COLO668 (cell line): ENCODE results near the gene PLXNA4.

Experiments used
- DNase-seq: peaks from one replicate; lab custom pipeline; 2025; ENCODE audit not compliant: unreplicated experiment; lab: John Stamatoyannopoulos, UW

The PLXNA4 gene

GRCh38 chr7:132536654-132537395 lies 39.4 kb downstream of the PLXNA4 start:
- no peak for DNase-seq

GRCh38 chr7:132533916-132534315 lies 42.4 kb downstream of the PLXNA4 start:
- no peak for DNase-seq

GRCh38 chr7:132532281-132532680 lies 44.0 kb downstream of the PLXNA4 start:
- DNase-seq = no peak

GRCh38 chr7:132531562-132531961 lies 44.7 kb downstream of the PLXNA4 start:
- no peak for DNase-seq

GRCh38 chr7:132528695-132529094 lies 47.6 kb downstream of the PLXNA4 start:
- no peak for DNase-seq

- DNase-seq = no peak
Observed at GRCh38 chr7:132527467-132528410, 48.5 kb downstream of the PLXNA4 start.

- no peak for DNase-seq
Observed at GRCh38 chr7:132526111-132526740, 50.0 kb downstream of the PLXNA4 start.

GRCh38 chr7:132521423-132521822 lies 54.8 kb downstream of the PLXNA4 start:
- no peak for DNase-seq

- DNase-seq = no peak
Observed at GRCh38 chr7:132520591-132521280, 55.5 kb downstream of the PLXNA4 start.

- no peak for DNase-seq
Observed at GRCh38 chr7:132519936-132520335, 56.3 kb downstream of the PLXNA4 start.

- DNase-seq = no peak
Observed at GRCh38 chr7:132518839-132519173, 57.5 kb downstream of the PLXNA4 start.

- peak; percentile 4 for DNase-seq
Observed at GRCh38 chr7:132518102-132518838, 58.0 kb downstream of the PLXNA4 start.

- DNase-seq = no peak
Observed at GRCh38 chr7:132516042-132516840, 60.0 kb downstream of the PLXNA4 start.

GRCh38 chr7:132515181-132515580 lies 61.1 kb downstream of the PLXNA4 start:
- DNase-seq = no peak

- no peak for DNase-seq
Observed at GRCh38 chr7:132514430-132514829, 61.8 kb downstream of the PLXNA4 start.

- DNase-seq = no peak
Observed at GRCh38 chr7:132511921-132512320, 64.3 kb downstream of the PLXNA4 start.

- DNase-seq = no peak
Observed at GRCh38 chr7:132511387-132511786, 64.9 kb downstream of the PLXNA4 start.

GRCh38 chr7:132509643-132510042 lies 66.6 kb downstream of the PLXNA4 start:
- no peak for DNase-seq

- no peak for DNase-seq
Observed at GRCh38 chr7:132508724-132509353, 67.4 kb downstream of the PLXNA4 start.
